H1 (cell line): Measurements from ENCODE around the gene RNU7-1. TPM values are rescaled to one million over a fixed set of nuclear protein-coding genes. Genes with fewer than 3 reads are reported as not detected.

Experiments
- CTCF ChIA-PET: fragments of 300-600 bp; sonication (Branson Sonifier 250); formaldehyde crosslinking; loops from one replicate; lab custom pipeline; 2021; ENCODE audit not compliant: partially characterized antibody; lab: Charles Lee
- POLR2A ChIA-PET: fragments of 300-600 bp; sonication (Branson Sonifier 250); formaldehyde crosslinking; loops from one replicate; lab custom pipeline; 2021; ENCODE audit warnings: inconsistent platforms; ENCODE audit not compliant: partially characterized antibody; lab: Charles Lee
- DNase-seq, 2 experiments: peaks; one replicate each; pipeline versions ENCODE4 v3.0.0 to v3.0.0-alpha.2; 2010 to 2022; ENCODE audit warnings: low spot score in 2 of 2, low read depth in 1 of 2, mixed read lengths in 1 of 2
- FAIRE-seq: peaks from 2 replicates; lab custom pipeline; 2011; peaks lifted over from hg19 to GRCh38; lab: Jason Lieb, UNC
- H2AFZ ChIP-seq: 2 replicates; pipeline ENCODE4 v1.8.1; 2012; ENCODE audit warnings: low read length, inconsistent platforms
- H2AK5ac ChIP-seq: 2 replicates; pipeline ENCODE4 v1.6.1; 2013; ENCODE audit warnings: low read depth, low read length
- H2BK120ac ChIP-seq: replicated peaks from 2 replicates; pipeline ENCODE3; 2013; ENCODE audit warnings: low read depth, low read length, inconsistent platforms
- H2BK12ac ChIP-seq: 2 replicates; pipeline ENCODE4 v1.6.1; 2013; ENCODE audit warnings: low read depth, low read length
- H2BK15ac ChIP-seq: 2 replicates; pipeline ENCODE4 v1.6.1; 2013; ENCODE audit warnings: low read length
- H2BK20ac ChIP-seq: 2 replicates; pipeline ENCODE4 v1.6.1; 2013; ENCODE audit warnings: low read length
- H2BK5ac ChIP-seq: 2 replicates; pipeline ENCODE4 v1.6.1; 2013; ENCODE audit warnings: low read depth, low read length
- H3K14ac ChIP-seq: 2 replicates; pipeline ENCODE4 v1.6.1; 2013; ENCODE audit warnings: inconsistent platforms; ENCODE audit not compliant: insufficient read length
- H3K18ac ChIP-seq: 2 replicates; pipeline ENCODE4 v1.6.1; 2013; ENCODE audit warnings: low read length; ENCODE audit errors: extremely low read depth
- H3K23ac ChIP-seq: 2 replicates; pipeline ENCODE4 v1.6.1; 2013; ENCODE audit warnings: inconsistent platforms; ENCODE audit not compliant: insufficient read length
- H3K23me2 ChIP-seq: 2 replicates; pipeline ENCODE4 v1.6.1; 2013; ENCODE audit warnings: low read depth, low read length
- H3K27ac ChIP-seq: 2 replicates; pipeline ENCODE4 v1.6.1; 2011; ENCODE audit warnings: low read depth, low read length, inconsistent platforms
- H3K27me3 ChIP-seq, 4 experiments: replicated peaks in 1 of 4; 1 replicate in 1 of 4; 2 replicates in 3 of 4; pipeline versions ENCODE4 v1.6.1 to v1.8.1; 2011 to 2013; ENCODE audit warnings: low read length in 3 of 4, mild to moderate bottlenecking in 3 of 4, inconsistent platforms in 2 of 4, mixed read lengths in 2 of 4, moderate library complexity in 1 of 4; ENCODE audit not compliant: control insufficient read depth in 3 of 4, insufficient read depth in 3 of 4; ENCODE audit errors: extremely low read depth in 1 of 4
- H3K36me3 ChIP-seq, 4 experiments: 2 replicates each; pipeline versions ENCODE4 v1.6.1 to v1.8.1; 2011 to 2013; ENCODE audit warnings: mild to moderate bottlenecking in 4 of 4, low read length in 3 of 4, moderate library complexity in 2 of 4, control low read depth in 1 of 4, inconsistent platforms in 1 of 4; ENCODE audit not compliant: insufficient read depth in 4 of 4, control insufficient read depth in 2 of 4
- H3K4ac ChIP-seq: replicated peaks from 2 replicates; pipeline ENCODE3; 2013; ENCODE audit warnings: low read length, low read depth, mixed read lengths, inconsistent platforms; ENCODE audit not compliant: insufficient read length
- H3K4me1 ChIP-seq, 4 experiments: replicated peaks in 1 of 4; 1 replicate in 1 of 4; 2 replicates in 3 of 4; pipeline versions ENCODE4 v1.6.1 to v1.8.1; 2011 to 2013; ENCODE audit warnings: low read length in 3 of 4, inconsistent platforms in 2 of 4, mixed read lengths in 1 of 4; ENCODE audit not compliant: insufficient read depth in 4 of 4, control insufficient read depth in 3 of 4
- H3K4me2 ChIP-seq, 2 experiments: 2 replicates each; pipeline versions ENCODE4 v1.6.1 to v1.8.1; 2011 to 2013; ENCODE audit warnings: low read depth in 2 of 2, low read length in 2 of 2, control low read depth in 1 of 2, inconsistent platforms in 1 of 2, mild to moderate bottlenecking in 1 of 2; ENCODE audit not compliant: insufficient read depth in 1 of 2
- H3K4me3 ChIP-seq, 4 experiments: fragments of 200-600, 300-600 bp in 1 of 4; sonication (generic), shearing (Covaris generic), sonication (Bioruptor Twin) in 1 of 4; 2 replicates each; pipeline versions ENCODE4 v1.5.1 to v1.8.1; 2011 to 2016; ENCODE audit warnings: low read length in 4 of 4, low read depth in 3 of 4, control low read depth in 2 of 4, inconsistent platforms in 2 of 4, mild to moderate bottlenecking in 2 of 4, mixed read lengths in 1 of 4, moderate library complexity in 1 of 4; ENCODE audit not compliant: insufficient read depth in 2 of 4; ENCODE audit errors: extremely low read depth in 1 of 4
- H3K56ac ChIP-seq: replicated peaks from 2 replicates; pipeline ENCODE3; 2013; ENCODE audit warnings: low read depth, mild to moderate bottlenecking, mixed read lengths, low read length, inconsistent platforms; ENCODE audit not compliant: insufficient read length
- H3K79me1 ChIP-seq: 2 replicates; pipeline ENCODE4 v1.6.1; 2013; ENCODE audit warnings: low read depth, low read length, control low read depth
- H3K79me2 ChIP-seq, 2 experiments: 2 replicates each; pipeline versions ENCODE4 v1.6.1 to v1.8.1; 2012 to 2013; ENCODE audit warnings: low read length in 2 of 2, mild to moderate bottlenecking in 2 of 2, inconsistent platforms in 1 of 2; ENCODE audit not compliant: insufficient read depth in 2 of 2, control insufficient read depth in 1 of 2
- H3K9ac ChIP-seq, 4 experiments: replicated peaks in 1 of 4; 1 replicate in 1 of 4; 2 replicates in 3 of 4; pipeline versions ENCODE4 v1.6.1 to v1.8.1; 2011 to 2013; ENCODE audit warnings: low read depth in 3 of 4, low read length in 3 of 4, control low read depth in 2 of 4, mild to moderate bottlenecking in 2 of 4, moderate library complexity in 2 of 4, inconsistent platforms in 1 of 4; ENCODE audit errors: extremely low read depth in 1 of 4
- H3K9me3 ChIP-seq, 2 experiments: 2 replicates each; pipeline versions ENCODE4 v1.6.1 to v1.8.1; 2012 to 2013; ENCODE audit warnings: mild to moderate bottlenecking in 2 of 2, moderate library complexity in 2 of 2, control low read depth in 1 of 2, inconsistent platforms in 1 of 2, low read depth in 1 of 2, low read length in 1 of 2, mixed read lengths in 1 of 2; ENCODE audit not compliant: insufficient read depth in 2 of 2
- H4K20me1 ChIP-seq, 2 experiments: replicated peaks in 1 of 2; 2 replicates each; pipeline versions ENCODE3 to v1.8.1; 2011 to 2013; ENCODE audit warnings: inconsistent platforms in 2 of 2, low read length in 2 of 2, mild to moderate bottlenecking in 1 of 2; ENCODE audit not compliant: insufficient read depth in 2 of 2, control insufficient read depth in 1 of 2
- H4K5ac ChIP-seq: 2 replicates; pipeline ENCODE4 v1.6.1; 2013; ENCODE audit warnings: low read length, low read depth, mixed read lengths, inconsistent platforms; ENCODE audit not compliant: insufficient read length
- H4K8ac ChIP-seq: 2 replicates; pipeline ENCODE4 v1.8.0; 2013; ENCODE audit warnings: mild to moderate bottlenecking, moderate library complexity, low read length, inconsistent platforms; ENCODE audit not compliant: insufficient read depth; ENCODE audit errors: extremely low read depth
- H4K91ac ChIP-seq: replicated peaks from 2 replicates; pipeline ENCODE3; 2013; ENCODE audit warnings: low read length, mixed read lengths, inconsistent platforms; ENCODE audit not compliant: insufficient read length
- CBX8 ChIP-seq: fragments of 300-800, 300-1000 bp; sonication (generic); IDR thresholded peaks from 2 replicates; pipeline ENCODE4 v1.7.1; 2016; ENCODE audit warnings: low read depth, low read length, borderline replicate concordance
- GABPA ChIP-seq: IDR thresholded peaks from 2 replicates; pipeline ENCODE4 v1.6.1; 2011; ENCODE audit warnings: mild to moderate bottlenecking, low read length, moderate library complexity, borderline replicate concordance; ENCODE audit not compliant: insufficient read depth
- POLR2AphosphoS5 ChIP-seq: IDR thresholded peaks from 2 replicates; pipeline ENCODE4 v1.6.1; 2011; ENCODE audit warnings: low read depth, low read length
- WGBS, 2 experiments: shearing (Covaris generic) in 1 of 2; methylation state at CpG; one replicate each; pipeline versions ENCODE4 v1.1.6 to v1.1.7; 2013 to 2015; ENCODE audit warnings: low lambda C conversion rate in 2 of 2, mixed read lengths in 2 of 2, inconsistent platforms in 1 of 2, low coverage in 1 of 2, missing lambda C conversion rate in 1 of 2; ENCODE audit not compliant: insufficient replicate concordance in 2 of 2, insufficient coverage in 1 of 2, insufficient read length in 1 of 2; ENCODE audit errors: extremely low coverage in 1 of 2, missing lambda C conversion rate in 1 of 2; 5-methylcytosine and 5-hydroxymethylcytosine counted together
- polyA plus RNA-seq, 7 experiments: library from polyadenylated mRNA; depleted of rRNA in 3 of 7; stranded (reverse) in 5 of 7; unstranded in 2 of 7; fragments of >200 nt in 5 of 7; fragments of 200-250 nt in 2 of 7; gene quantifications; 1 replicate in 5 of 7; 2 replicates in 1 of 7; 4 replicates in 1 of 7; pipeline versions ENCODE4 v1.2.1 to v1.2.3, GENCODE V29; 2011 to 2013; ENCODE audit warnings: missing spikeins in 2 of 7, mixed read lengths in 2 of 7
- total RNA-seq: library from RNA; stranded (reverse); fragmentation: NEBNext Ultra II Directional; extraction: Animal tissue kit (Norgen Biotek cat#: 25700); gene quantifications from 2 replicates; pipeline ENCODE4 v1.2.1, GENCODE V29; 2021

RNU7-1 gene
- total and polyA plus RNA-seq, 2 of the 8 experiments (the other 6 are each of a cell fraction or from before 2014, with no cell fraction given): not detected

GRCh38 chr12:6942331-6942665 is 1.3 kb upstream of the RNU7-1 start:
- Histone ChIP-seq H2BK5ac (peak overlapping the region; percentile 60), H3K4me3 (no peak overlapping the region), H3K14ac (no peak overlapping the region), H4K5ac (no peak overlapping the region), H3K4ac (no peak overlapping the region), H3K9ac (no peak overlapping the region), H3K4me1 (peaks cover 6 to 25% (median 21%) of the 10 kb centered on the region in 4 experiments), H4K20me1 (peaks cover 2 to 5% of the 10 kb centered on the region in 2 experiments), H2BK15ac (0 out of 2 replicates have a peak overlapping the region, but pooled peaks have one; percentile 16), H2BK120ac (no peak overlapping the region), H3K23me2 (peaks cover 11% of the 10 kb centered on the region), H3K4me2 (no peak overlapping the region), H3K27me3 (no peaks in the 10 kb centered on the region), H2BK20ac (no peak overlapping the region), H3K18ac (no peak overlapping the region), H2BK12ac (0 out of 2 replicates have a peak overlapping the region, but pooled peaks have one; percentile 33), H3K36me3 (peaks cover 6 to 16% (median 9%) of the 10 kb centered on the region in 4 experiments; a peak in 7 of 8 replicates), H3K56ac (no peak overlapping the region), H3K9me3 (no peaks in the 10 kb centered on the region), H3K79me1 (no peaks in the 10 kb centered on the region), H3K79me2 (no peaks in the 10 kb centered on the region; a peak in 1 of 4 replicates), H3K27ac (no peak overlapping the region), H4K91ac (no peak overlapping the region), H3K23ac (no peak overlapping the region), H2AK5ac (no peak overlapping the region), H4K8ac (no peak overlapping the region), H2AFZ (no peak overlapping the region)
- ChIA-PET CTCF (interaction anchor here (0.6 to 20.2 kb wide), 5 partner anchors 17 to 72 kb away, joined by 3 to 277 read pairs (median 216); partner anchors contain the start of genes ATN1, SPSB2 and TPI1), POLR2A (interaction anchor here (1.9 to 44.0 kb wide), 11 partner anchors 10 to 166 kb away, joined by 7 to 1596 read pairs (median 27); partner anchors contain the start of genes ATN1, C1RL, CDCA3 and EMG1)
- WGBS, 2 experiments: 94% methylated on average over 11 of the region's 11 CpGs; no CpG with 5 or more reads in 1 of the 2 experiments
- TF ChIP-seq CBX8 (no peak), POLR2AphosphoS5 (0 out of 2 replicates have a peak, but pooled peaks have one; percentile 9), GABPA (no peak)
- FAIRE-seq (no peak), DNase-seq (no peak)
